BLaER1 treated with 17β-estradiol and CSF1 and Interleukin-3, amounts not matched to agents 10 nM and 100 nM (cell line): Measurements from ENCODE around the gene TFCP2L1.

Experiments
- H3K27ac ChIP-seq, 11 experiments: shearing (Covaris generic); formaldehyde crosslinking; 2 replicates each; pipeline ENCODE4 v1.8.1; 2022
- H3K27me3 ChIP-seq, 11 experiments: shearing (Covaris generic); formaldehyde crosslinking; 2 replicates each; pipeline ENCODE4 v1.8.1; 2022
- H3K36me3 ChIP-seq, 11 experiments: shearing (Covaris generic); formaldehyde crosslinking; 2 replicates each; pipeline ENCODE4 v1.8.1; 2022
- H3K4me1 ChIP-seq, 10 experiments: shearing (Covaris generic); formaldehyde crosslinking; 2 replicates each; pipeline ENCODE4 v1.8.1; 2022
- H3K4me2 ChIP-seq, 11 experiments: shearing (Covaris generic); formaldehyde crosslinking; 2 replicates each; pipeline ENCODE4 v1.8.1; 2022
- H3K4me3 ChIP-seq, 10 experiments: shearing (Covaris generic); formaldehyde crosslinking; 2 replicates each; pipeline ENCODE4 v1.8.1; 2022
- H3K9ac ChIP-seq, 11 experiments: shearing (Covaris generic); formaldehyde crosslinking; 2 replicates each; pipeline ENCODE4 v1.8.1; 2022
- H3K9me3 ChIP-seq, 11 experiments: shearing (Covaris generic); formaldehyde crosslinking; replicated peaks in 1 of 11; 2 replicates each; pipeline ENCODE4 v1.8.1; 2022
- H4K20me1 ChIP-seq, 11 experiments: shearing (Covaris generic); formaldehyde crosslinking; 2 replicates each; pipeline ENCODE4 v1.8.1; 2022
- Cebpa-rat ChIP-seq, 11 experiments: shearing (Covaris generic); IDR thresholded peaks; 2 replicates each; pipeline ENCODE4 v1.8.1; 2022

The TFCP2L1 gene

GRCh38 chr2:121173806-121174205 lies 111.2 kb downstream of the TFCP2L1 start:
- H3K36me3 ChIP-seq, result peaks cover 0 to 7% (median 0%) of the 10 kb centered on the region in 11 experiments; a peak in 1 of 22 replicates
- H3K9ac ChIP-seq, result no peak overlapping the region
- H3K27me3 ChIP-seq, result no peaks in the 10 kb centered on the region
- no peak overlapping the region for H3K4me3 ChIP-seq
- no peaks in the 10 kb centered on the region for H4K20me1 ChIP-seq
- no peak overlapping the region for H3K27ac ChIP-seq
- TF ChIP-seq Cebpa-rat (IDR thresholded peaks at IDR 0.05), result no peak
- peaks cover 19 to 27% (median 23%) of the 10 kb centered on the region in 11 experiments for H3K9me3 ChIP-seq
- H3K4me1 ChIP-seq, result peaks cover 0 to 32% (median 27%) of the 10 kb centered on the region in 10 experiments; a peak in 17 of 20 replicates
- H3K4me2 ChIP-seq, result peak overlapping the region in 7 of 11 experiments; percentile 46 to 74 (median 61); a peak in 9 of 22 replicates

- peaks cover 0 to 32% (median 27%) of the 10 kb centered on the region in 10 experiments; a peak in 17 of 20 replicates for H3K4me1 ChIP-seq
- H3K27ac ChIP-seq, result no peak overlapping the region
- H3K4me2 ChIP-seq, result peak overlapping the region in 9 of 11 experiments; percentile 32 to 74 (median 60); a peak in 18 of 22 replicates
- no peak for TF ChIP-seq Cebpa-rat (IDR thresholded peaks at IDR 0.05)
- no peaks in the 10 kb centered on the region for H3K27me3 ChIP-seq
- H3K9ac ChIP-seq, result no peak overlapping the region
- H4K20me1 ChIP-seq, result no peaks in the 10 kb centered on the region
- H3K4me3 ChIP-seq, result no peak overlapping the region
- H3K36me3 ChIP-seq, result peaks cover 0 to 7% (median 0%) of the 10 kb centered on the region in 11 experiments; a peak in 1 of 22 replicates
- H3K9me3 ChIP-seq, result peaks cover 19 to 27% (median 23%) of the 10 kb centered on the region in 11 experiments
These were observed 111.9 kb downstream of the TFCP2L1 start for GRCh38 chr2:121173112-121173511.

GRCh38 chr2:121172456-121172855 lies 112.5 kb downstream of the TFCP2L1 start:
- Histone ChIP-seq H3K36me3 (peaks cover 0 to 7% (median 0%) of the 10 kb centered on the region in 11 experiments; a peak in 1 of 22 replicates), H4K20me1 (no peaks in the 10 kb centered on the region), H3K9ac (no peak overlapping the region), H3K9me3 (peaks cover 19 to 27% (median 23%) of the 10 kb centered on the region in 11 experiments), H3K4me3 (no peak overlapping the region), H3K4me2 (peak overlapping the region in 8 of 11 experiments; percentile 46 to 74 (median 60); a peak in 17 of 22 replicates), H3K27ac (no peak overlapping the region), H3K27me3 (no peaks in the 10 kb centered on the region), H3K4me1 (peaks cover 0 to 32% (median 27%) of the 10 kb centered on the region in 10 experiments; a peak in 17 of 20 replicates)
- TF ChIP-seq Cebpa-rat (IDR thresholded peaks at IDR 0.05), result no peak

GRCh38 chr2:121171625-121172119 lies 113.3 kb downstream of the TFCP2L1 start:
- Histone ChIP-seq H3K4me1 (peaks cover 0 to 32% (median 27%) of the 10 kb centered on the region in 10 experiments; a peak in 17 of 20 replicates), H3K27me3 (no peaks in the 10 kb centered on the region), H3K4me3 (no peak overlapping the region), H3K9ac (no peak overlapping the region), H3K4me2 (peak overlapping the region in 10 of 11 experiments; percentile 4 to 74 (median 58); a peak in 18 of 22 replicates), H3K36me3 (peaks cover 0 to 7% (median 0%) of the 10 kb centered on the region in 11 experiments; a peak in 1 of 22 replicates), H4K20me1 (no peaks in the 10 kb centered on the region), H3K27ac (no peak overlapping the region), H3K9me3 (peaks cover 19 to 27% (median 23%) of the 10 kb centered on the region in 11 experiments)
- no peak for TF ChIP-seq Cebpa-rat (IDR thresholded peaks at IDR 0.05)

GRCh38 chr2:121170577-121170976 lies 114.4 kb downstream of the TFCP2L1 start:
- no peak for TF ChIP-seq Cebpa-rat (IDR thresholded peaks at IDR 0.05)

GRCh38 chr2:121167411-121167810 lies 117.6 kb downstream of the TFCP2L1 start:
- Histone ChIP-seq H3K4me2 (no peak overlapping the region), H3K27ac (no peak overlapping the region), H3K4me3 (no peak overlapping the region), H4K20me1 (no peaks in the 10 kb centered on the region), H3K27me3 (no peaks in the 10 kb centered on the region), H3K4me1 (peaks cover 0 to 15% (median 12%) of the 10 kb centered on the region in 10 experiments; a peak in 16 of 20 replicates), H3K36me3 (peaks cover 0 to 7% (median 0%) of the 10 kb centered on the region in 11 experiments; a peak in 1 of 22 replicates), H3K9ac (no peak overlapping the region), H3K9me3 (peaks cover 33 to 46% (median 37%) of the 10 kb centered on the region in 11 experiments)
- TF ChIP-seq Cebpa-rat (IDR thresholded peaks at IDR 0.05), result no peak

More at GRCh38 chr2:121170577-121170976, 114.4 kb downstream of the TFCP2L1 start:
- Histone ChIP-seq H3K4me1 (peaks cover 0 to 32% (median 27%) of the 10 kb centered on the region in 10 experiments; a peak in 17 of 20 replicates), H3K9ac (no peak overlapping the region), H3K4me3 (no peak overlapping the region), H4K20me1 (no peaks in the 10 kb centered on the region), H3K4me2 (no peak overlapping the region), H3K9me3 (peaks cover 19 to 27% (median 23%) of the 10 kb centered on the region in 11 experiments), H3K27me3 (no peaks in the 10 kb centered on the region), H3K27ac (no peak overlapping the region), H3K36me3 (peaks cover 0 to 7% (median 0%) of the 10 kb centered on the region in 11 experiments; a peak in 1 of 22 replicates)
